Measurements from ENCODE around the gene PDLIM4.

PDLIM4 gene

DNA sequence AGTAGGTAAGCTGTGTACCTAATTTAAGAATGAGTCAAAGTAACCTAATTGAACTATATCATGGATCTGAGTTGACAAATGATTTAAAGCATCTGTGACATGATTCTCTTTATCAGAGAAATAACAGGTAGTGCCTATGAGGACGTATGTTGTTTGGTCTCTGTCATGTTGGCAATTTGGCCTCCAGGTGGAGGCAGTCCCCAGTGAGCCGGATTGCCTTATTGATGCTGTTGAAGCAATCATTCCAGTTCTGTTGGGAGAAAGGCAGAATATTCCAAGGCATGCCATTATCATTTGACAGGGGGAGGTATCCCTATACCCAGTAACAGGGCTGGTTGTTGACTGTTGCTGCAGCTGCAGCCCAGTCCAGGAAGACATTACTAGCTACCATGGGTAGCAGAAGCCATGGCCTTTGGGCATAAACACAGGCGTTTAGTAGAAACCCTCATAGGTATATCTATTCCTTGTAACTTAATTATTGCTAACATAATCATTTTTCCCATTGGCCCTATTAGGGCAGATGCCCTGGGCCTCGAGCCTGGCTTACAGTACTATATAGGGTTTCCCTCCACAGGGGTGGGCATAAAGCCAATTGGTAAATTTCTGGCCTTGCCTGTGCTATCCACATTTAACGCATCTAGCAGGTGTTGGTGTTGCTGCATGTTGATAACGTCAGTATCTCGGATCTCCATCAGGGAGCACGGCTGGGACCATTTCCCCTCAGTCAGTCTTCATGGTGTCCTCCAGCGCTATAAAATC is 24.5 kb downstream of the PDLIM4 start:
- Histone ChIP-seq H3K4me3 (ENCODE audit: low read depth, low read length) (no peak overlapping the region), H3K36me3 (no peaks in the 10 kb centered on the region), H3K27ac (no peak overlapping the region), H3K9me3 (ENCODE audit: severe bottlenecking) (no peaks in the 10 kb centered on the region), H3K27me3 (ENCODE audit: insufficient read depth, low read depth, severe bottlenecking) (no peaks in the 10 kb centered on the region)
- TF ChIP-seq, protein P1, sequence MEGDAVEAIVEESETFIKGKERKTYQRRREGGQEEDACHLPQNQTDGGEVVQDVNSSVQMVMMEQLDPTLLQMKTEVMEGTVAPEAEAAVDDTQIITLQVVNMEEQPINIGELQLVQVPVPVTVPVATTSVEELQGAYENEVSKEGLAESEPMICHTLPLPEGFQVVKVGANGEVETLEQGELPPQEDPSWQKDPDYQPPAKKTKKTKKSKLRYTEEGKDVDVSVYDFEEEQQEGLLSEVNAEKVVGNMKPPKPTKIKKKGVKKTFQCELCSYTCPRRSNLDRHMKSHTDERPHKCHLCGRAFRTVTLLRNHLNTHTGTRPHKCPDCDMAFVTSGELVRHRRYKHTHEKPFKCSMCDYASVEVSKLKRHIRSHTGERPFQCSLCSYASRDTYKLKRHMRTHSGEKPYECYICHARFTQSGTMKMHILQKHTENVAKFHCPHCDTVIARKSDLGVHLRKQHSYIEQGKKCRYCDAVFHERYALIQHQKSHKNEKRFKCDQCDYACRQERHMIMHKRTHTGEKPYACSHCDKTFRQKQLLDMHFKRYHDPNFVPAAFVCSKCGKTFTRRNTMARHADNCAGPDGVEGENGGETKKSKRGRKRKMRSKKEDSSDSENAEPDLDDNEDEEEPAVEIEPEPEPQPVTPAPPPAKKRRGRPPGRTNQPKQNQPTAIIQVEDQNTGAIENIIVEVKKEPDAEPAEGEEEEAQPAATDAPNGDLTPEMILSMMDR (IDR thresholded peaks at IDR 0.05; ENCODE audit: low read depth, low read length), result no peak
- no peak for DNase-seq

DNA sequence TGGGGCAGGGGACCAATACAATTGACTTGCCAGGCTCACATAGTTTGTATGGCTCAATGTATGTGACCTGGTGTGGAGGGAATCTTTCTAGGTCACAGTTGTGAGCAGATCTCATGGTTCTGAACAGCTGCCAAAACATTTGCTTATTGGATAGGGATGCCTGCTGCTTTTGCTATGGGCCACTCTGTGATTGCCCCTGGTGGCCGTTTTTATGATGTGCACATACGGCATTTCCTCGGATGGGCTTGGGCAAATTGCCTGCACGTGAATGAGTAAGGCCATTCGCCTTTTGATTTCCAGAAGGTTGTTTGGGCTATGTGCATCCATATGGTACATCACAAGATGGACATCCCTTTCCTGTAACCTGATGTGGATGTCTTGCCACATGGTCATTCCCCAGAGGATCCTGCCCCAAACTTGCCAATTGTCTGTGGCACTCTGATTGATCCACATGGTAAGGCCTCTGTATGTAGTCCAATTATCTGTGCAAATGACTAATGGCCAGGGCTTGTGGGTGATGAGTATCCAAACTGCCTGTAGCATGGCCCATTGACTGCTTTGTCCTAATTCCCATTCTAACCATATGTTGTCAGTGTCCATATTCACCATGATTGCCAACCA is 26.0 kb downstream of the PDLIM4 start:
- Histone ChIP-seq H3K36me3 (no peaks in the 10 kb centered on the region), H3K27me3 (ENCODE audit: insufficient read depth, low read depth, severe bottlenecking) (no peaks in the 10 kb centered on the region), H3K9me3 (ENCODE audit: severe bottlenecking) (no peaks in the 10 kb centered on the region), H3K27ac (no peak overlapping the region), H3K4me3 (ENCODE audit: low read depth, low read length) (no peak overlapping the region)
- peak; percentile 41 for DNase-seq
- TF ChIP-seq, protein P1 (IDR thresholded peaks at IDR 0.05; ENCODE audit: low read depth, low read length), result peak; percentile 75

DNA sequence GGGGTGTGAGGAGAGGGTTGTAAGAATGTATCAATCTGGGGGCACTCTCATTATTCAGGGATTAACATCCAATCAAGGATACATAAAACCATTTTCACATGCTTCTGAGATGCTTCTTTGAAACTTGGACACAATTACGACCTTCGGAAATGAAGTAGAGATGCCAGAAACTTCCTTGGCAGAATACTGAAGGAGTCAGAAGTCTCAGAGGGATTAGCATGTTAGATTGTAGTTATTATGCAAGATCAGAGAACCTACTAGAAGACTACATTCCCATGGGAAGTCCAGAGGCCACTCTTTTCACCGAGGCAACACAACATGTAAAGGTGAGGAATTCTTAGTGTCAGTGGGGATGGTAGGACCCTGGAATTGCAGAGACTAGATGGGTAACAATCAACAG is 31.6 kb downstream of the PDLIM4 start:
- no peak overlapping the region for H3K27ac ChIP-seq
- no peaks in the 10 kb centered on the region for H3K36me3 ChIP-seq
- H3K27me3 ChIP-seq (ENCODE audit: insufficient read depth, low read depth, severe bottlenecking), result no peaks in the 10 kb centered on the region
- TF ChIP-seq, protein P1 (IDR thresholded peaks at IDR 0.05; ENCODE audit: low read depth, low read length), result no peak
- no peaks in the 10 kb centered on the region for H3K9me3 ChIP-seq (ENCODE audit: severe bottlenecking)
- DNase-seq, result no peak
- no peak overlapping the region for H3K4me3 ChIP-seq (ENCODE audit: low read depth, low read length)

DNA sequence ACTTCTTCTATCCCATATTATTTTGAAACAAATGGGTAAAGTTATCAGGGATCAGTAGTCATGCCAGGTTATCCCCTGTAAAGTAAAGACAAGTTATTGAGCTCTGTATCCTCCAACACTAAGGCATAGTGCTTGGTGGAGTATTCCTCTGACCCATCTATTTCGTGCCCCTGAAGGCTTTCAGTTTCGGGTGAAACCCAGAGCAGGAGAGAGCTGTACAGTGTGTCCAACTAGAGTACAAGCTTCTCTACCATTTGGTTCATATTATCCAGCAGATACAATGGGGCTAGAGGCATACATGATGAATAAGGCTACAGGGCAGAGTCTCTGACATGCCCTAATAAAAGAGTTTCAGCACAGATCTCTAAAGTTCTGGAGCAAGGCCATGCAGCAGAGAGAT is 33.5 kb downstream of the PDLIM4 start:
- TF ChIP-seq, protein P1 (IDR thresholded peaks at IDR 0.05; ENCODE audit: low read depth, low read length), result no peak
- H3K9me3 ChIP-seq (ENCODE audit: severe bottlenecking), result no peaks in the 10 kb centered on the region
- H3K27ac ChIP-seq, result no peak overlapping the region
- no peak for DNase-seq
- H3K36me3 ChIP-seq, result no peaks in the 10 kb centered on the region
- H3K4me3 ChIP-seq (ENCODE audit: low read depth, low read length), result no peak overlapping the region
- H3K27me3 ChIP-seq (ENCODE audit: insufficient read depth, low read depth, severe bottlenecking), result peaks cover 2% of the 10 kb centered on the region

DNA sequence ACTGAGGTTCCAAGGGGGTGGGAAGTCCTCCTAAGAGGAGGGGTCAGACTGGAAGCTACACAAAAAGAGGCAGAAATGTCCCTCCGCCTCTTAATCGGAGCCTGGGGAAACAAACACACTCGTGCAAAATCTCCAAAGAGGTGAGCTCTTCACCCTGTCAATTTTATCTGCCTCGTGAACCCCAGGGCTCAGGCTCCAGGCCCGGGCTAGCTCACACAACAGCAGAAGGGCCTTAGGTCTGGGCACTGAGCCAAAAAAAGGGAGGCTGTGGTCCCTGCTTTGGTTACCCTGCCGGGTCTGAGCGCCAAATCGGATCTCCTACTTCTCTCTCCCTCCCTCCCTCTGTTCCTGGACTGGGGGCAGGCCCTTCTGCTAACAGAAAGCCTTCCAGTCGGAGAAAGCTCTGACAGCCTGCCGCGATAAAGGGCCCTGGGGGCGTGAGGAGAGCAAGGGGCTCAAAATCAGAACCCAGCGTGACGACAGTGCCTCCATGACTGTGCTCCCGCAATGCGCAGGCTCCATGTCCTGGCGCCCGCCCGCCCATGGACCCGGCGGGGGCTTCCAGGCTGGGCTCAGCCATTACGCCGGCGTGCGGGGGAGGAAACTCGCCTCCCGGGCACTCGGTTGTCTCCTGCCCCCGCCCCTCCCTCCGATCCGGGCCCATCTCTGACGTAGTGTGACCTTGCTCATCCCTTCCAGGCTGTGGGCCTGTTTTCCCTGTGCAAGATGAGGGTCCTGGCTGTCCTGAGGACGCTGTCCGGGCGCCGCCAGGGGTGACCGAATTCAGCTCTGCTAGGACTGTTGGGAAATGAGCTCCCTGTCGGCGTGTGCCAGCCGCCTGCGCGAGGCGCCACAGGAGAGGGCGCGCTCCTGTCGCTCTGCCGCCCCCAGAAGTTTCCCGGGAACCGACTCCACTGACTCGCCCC is 35.8 kb downstream of the PDLIM4 start:
- DNase-seq, result peak; percentile 89
- Histone ChIP-seq H3K27me3 (ENCODE audit: insufficient read depth, low read depth, severe bottlenecking) (peaks cover 2% of the 10 kb centered on the region), H3K36me3 (no peaks in the 10 kb centered on the region), H3K4me3 (ENCODE audit: low read depth, low read length) (peak overlapping the region; percentile 73), H3K9me3 (ENCODE audit: severe bottlenecking) (no peaks in the 10 kb centered on the region), H3K27ac (peak overlapping the region; percentile 96)
- TF ChIP-seq, protein P1 (IDR thresholded peaks at IDR 0.05; ENCODE audit: low read depth, low read length), result 0 out of 2 replicates have a peak, but pooled peaks have one; percentile 31

All from WERI-Rb-1 (cell line).